HL-60/S4 (cell line): ENCODE data around the gene NSD2.
"Not testable (repeated sequence)": the region's sequence is repeated elsewhere in the genome, so short reads cannot be mapped to it uniquely, and the experiment has no call there.

Experiments
- in situ Hi-C: fragments of 300-500 bp; cut with MboI; formaldehyde crosslinking; loops from 2 replicates; pipeline ENCODE4 v1.14.3; 2022; ENCODE audit warnings: low sequenced_read_pairs

Gene NSD2

GRCh38 chr4:1993718-1994516 is 122.7 kb downstream of the NSD2 start:
- in situ Hi-C loops, result not testable (repeated sequence)

- in situ Hi-C loops, result no loop called here
Observed at GRCh38 chr4:1994938-1995337, 123.7 kb downstream of the NSD2 start.

DNA sequence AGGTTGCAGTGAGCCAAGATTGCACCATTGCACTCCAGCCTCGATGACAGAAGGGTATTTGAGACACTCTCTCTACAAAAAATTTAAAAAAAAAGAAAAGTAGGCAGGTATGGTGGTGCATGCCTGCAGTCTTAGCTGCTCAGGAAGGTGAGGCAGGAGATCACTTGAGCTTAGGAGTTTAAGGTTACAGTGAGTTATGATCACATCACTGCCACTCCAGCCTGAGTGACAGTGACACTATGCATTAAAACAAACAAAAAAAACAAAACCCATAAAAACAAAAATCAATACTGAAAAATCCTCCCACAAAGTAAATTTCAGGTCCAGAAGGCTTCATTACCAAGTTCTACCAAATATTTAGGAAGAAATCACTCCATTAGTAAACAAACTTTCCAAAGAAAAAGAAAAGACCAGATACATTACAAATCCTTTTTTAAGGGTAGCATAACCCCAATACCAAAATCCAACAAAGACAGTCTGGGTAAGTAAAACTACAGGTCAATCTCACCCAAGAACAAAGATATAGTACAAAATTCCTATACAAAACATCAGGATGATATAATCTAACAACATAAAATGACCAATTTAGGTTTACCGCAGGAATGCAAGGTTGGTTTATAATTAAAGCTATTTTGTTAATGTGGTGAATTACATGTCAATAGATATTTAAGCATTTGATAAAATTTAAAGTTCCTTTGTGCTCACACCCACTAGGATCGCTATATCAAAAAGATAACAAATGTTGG is 125.8 kb downstream of the NSD2 start:
- in situ Hi-C loops, result no loop called here

GRCh38 chr4:1997712-1998111 is 126.5 kb downstream of the NSD2 start:
- in situ Hi-C loops, result no loop called here

GRCh38 chr4:1998296-1998695 is 127.1 kb downstream of the NSD2 start:
- in situ Hi-C loops, result no loop called here

GRCh38 chr4:1999308-1999707 is 128.1 kb downstream of the NSD2 start:
- in situ Hi-C loops, result not testable (repeated sequence)

DNA sequence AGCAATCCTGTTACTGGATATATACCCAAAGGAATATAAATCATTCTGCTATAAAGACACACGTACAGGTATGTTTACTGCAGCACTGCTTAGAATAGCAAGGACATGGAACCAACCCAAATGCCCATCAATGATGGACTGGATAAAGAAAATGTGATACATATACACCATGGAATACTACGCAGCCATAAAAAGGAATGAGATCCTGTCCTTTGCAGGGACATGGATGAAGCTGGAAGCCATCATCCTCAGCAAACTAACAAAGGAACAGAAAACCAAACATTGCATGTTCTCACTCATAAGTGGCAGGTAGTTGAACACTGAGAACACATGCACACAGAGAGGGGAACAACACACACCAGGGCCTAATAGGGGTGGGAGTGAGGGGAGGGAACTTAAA is 132.2 kb downstream of the NSD2 start:
- in situ Hi-C loops, result not testable (repeated sequence)

DNA sequence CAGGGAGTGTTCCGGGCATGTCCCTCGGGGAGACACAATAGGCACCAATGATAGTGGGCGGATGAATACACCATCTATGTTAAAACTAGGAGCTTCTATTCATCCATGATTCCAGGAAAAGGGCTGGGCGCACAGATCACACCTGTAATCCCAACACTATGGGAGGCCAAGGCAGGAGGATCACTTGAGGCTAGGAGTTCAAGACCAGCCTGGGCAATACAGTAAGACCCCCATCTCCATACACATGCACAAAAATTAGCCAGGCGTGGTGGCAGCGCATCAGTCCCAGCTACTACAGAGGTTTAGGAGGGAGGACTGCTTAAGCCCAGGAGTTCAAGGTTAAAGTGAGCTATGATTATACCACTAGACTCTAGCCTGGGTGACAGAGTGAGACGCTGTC is 135.2 kb downstream of the NSD2 start:
- in situ Hi-C loops, result no loop called here

- in situ Hi-C loops, result no loop called here
Observed at GRCh38 chr4:2006956-2007653, 135.9 kb downstream of the NSD2 start.

GRCh38 chr4:2007804-2008670 is 136.8 kb downstream of the NSD2 start:
- in situ Hi-C loops, result no loop called here

GRCh38 chr4:2008671-2008920 is 137.4 kb downstream of the NSD2 start:
- in situ Hi-C loops, result no loop called here

DNA sequence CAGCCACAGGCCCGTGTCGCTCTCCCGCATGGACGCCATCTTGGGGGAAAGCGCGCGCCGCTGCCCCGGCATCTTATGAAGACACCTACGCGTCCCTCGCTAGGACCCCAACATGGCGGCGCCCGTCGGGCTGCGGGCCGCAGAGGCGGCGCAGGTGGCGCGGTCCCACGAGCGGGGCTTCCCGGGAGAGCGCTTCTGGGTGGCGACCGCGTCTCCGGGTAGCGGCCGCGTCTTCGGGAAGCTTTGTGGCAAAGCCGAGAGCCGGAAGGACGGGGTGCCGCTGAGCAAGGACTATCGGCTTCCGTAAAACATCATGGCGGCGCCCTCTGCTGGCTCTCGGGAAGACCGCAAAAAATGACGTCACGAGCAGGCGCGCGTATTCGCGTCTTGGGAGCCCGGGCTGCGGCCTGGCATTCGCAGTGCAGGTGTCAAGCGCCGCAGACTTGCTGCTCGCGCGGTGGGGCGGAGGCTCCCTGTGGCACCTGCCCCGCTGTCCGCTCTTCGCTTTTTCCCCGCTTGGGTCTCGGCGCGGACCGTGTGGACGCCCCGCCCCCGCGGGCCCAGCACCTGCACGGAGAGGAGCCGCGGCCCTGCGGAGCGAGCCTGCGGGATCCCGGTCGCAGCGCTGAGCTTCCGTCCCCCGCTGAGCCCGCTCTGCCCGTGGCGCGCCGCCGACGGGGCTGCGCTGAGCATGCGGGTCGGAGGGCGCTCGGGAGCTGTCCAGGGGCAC is 137.9 kb downstream of the NSD2 start, which contains the start of gene NELFA:
Gene NELFA, minus strand, starts transcription at position 54 of the 730 bp plus-strand sequence. Its CDS starts 15 bp downstream, at position 39.
- in situ Hi-C loops, result no loop called here

GRCh38 chr4:2009651-2010233 is 138.5 kb downstream of the NSD2 start:
- in situ Hi-C loops, result no loop called here

GRCh38 chr4:2011583-2011982 is 140.4 kb downstream of the NSD2 start:
- in situ Hi-C loops, result no loop called here

DNA sequence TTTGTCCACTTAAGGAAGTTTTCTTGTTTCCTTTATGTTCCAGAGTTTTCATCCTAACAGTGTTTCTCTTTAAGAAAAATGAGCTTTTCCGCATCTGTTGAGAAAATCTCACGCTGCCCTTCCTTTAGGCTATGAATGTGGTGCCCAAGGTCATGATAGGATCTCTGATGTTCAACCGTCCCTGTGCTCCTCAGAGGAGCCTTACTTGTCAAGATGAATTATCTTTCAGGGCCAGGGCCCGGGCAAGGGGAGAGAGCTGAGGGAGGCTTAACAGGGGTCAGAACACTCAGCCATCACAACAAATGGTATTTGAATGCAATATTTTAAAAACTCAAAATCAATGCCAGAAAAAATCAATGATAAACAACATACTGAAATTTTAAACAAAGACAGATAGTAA is 143.8 kb downstream of the NSD2 start:
- in situ Hi-C loops, result no loop called here

GRCh38 chr4:2021358-2022018 is 150.3 kb downstream of the NSD2 start:
- in situ Hi-C loops, result not testable (repeated sequence)

- in situ Hi-C loops, result no loop called here
Observed at GRCh38 chr4:2024683-2025082, 153.5 kb downstream of the NSD2 start.

- in situ Hi-C loops, result no loop called here
Observed at GRCh38 chr4:2025817-2026216, 154.6 kb downstream of the NSD2 start.

DNA sequence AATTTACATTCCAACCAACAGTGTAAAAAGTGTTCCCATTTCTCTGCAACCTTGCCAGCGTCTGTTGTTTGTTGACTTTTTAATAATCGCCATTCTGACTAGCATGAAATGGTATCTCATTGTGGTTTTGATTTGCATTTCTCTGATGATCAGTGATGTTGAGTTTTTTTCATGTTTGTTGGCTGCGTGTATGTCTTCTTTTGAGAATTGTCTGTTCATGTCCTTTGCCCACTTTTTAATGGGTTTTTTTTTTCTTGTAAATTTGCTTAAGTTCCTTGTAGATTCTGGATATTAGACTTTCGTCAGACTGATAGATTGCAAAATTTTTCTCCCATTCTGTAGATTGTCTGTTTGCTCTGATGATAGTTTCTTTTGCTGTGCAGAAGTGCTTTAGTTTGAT is 155.9 kb downstream of the NSD2 start:
- in situ Hi-C loops, result not testable (repeated sequence)
